GM19238 (cell line): Measurements from ENCODE around the gene OR2AE1.
A peak's percentile ranks its signal among the peaks of the same experiment; 100 is the strongest.

Experiments used
- DNase-seq: peaks from one replicate; pipeline ENCODE4 v3.0.0; 2011; ENCODE audit warnings: low spot score; ENCODE audit not compliant: insufficient read length

OR2AE1 gene

DNA sequence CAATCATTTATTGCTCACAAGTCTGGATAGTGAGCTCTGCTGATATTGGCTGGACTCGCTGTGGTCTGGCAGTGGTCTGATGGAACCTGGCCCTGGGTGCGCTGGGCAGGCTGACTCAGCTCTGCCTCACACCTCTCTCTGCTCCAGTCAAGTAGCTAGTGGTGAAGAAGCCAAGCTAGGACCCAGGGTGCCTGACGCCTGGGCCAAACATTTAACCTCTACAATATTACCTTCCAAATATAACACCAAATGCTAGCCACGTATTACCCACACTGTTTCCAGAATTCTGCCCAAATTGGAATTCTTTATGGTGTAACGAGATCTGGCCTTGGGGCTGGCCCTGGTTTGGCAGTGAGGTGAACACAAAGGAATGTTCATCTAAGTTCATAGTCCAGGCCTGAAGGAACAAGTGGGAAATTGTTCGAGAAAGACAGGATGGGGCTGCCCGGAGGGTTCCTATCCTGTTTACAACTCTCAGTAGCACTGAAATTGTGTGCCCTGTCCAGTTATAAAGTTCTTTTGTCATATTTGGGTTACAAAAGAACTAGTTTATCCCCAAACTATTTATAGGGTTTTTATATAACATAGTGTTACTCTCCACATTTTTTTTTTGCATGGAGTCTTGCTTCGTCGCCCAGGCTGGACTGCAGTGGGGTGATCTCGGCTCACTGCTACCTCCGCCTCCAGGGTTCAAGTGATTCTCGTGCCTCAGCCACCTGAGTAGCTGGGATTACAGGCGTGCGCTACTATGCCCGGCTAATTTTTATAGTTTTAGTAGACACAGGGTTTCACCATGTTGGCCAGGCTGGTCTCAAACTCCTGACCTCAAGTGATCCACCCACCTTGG lies 16.3 kb downstream of the OR2AE1 start:
- DNase-seq: no peak

GRCh38 chr7:99855236-99855635 lies 21.6 kb downstream of the OR2AE1 start:
- no peak for DNase-seq

GRCh38 chr7:99848420-99849216 lies 28.2 kb downstream of the OR2AE1 start:
- no peak for DNase-seq

- DNase-seq: no peak
Observed at GRCh38 chr7:99844328-99844727, 32.5 kb downstream of the OR2AE1 start.

DNA sequence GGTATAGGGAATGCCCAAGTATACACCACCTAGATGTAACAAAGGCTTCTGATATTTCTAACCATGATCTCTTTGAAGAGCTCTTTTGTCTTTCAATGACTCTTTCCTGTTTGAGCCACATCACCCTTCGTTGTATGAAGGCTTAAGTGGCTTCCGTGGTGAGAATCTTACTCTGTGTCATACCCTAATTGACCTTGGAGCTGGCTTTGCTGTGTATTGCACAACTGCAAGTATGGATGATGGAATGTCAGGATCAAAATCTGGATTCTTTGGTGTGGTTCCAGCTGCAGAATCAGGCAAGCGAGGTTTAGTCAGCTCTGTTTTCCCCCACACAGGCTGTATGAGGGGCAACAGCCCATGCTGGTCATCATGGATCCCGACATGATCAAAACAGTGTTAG lies 33.0 kb downstream of the OR2AE1 start:
- DNase-seq: no peak

DNA sequence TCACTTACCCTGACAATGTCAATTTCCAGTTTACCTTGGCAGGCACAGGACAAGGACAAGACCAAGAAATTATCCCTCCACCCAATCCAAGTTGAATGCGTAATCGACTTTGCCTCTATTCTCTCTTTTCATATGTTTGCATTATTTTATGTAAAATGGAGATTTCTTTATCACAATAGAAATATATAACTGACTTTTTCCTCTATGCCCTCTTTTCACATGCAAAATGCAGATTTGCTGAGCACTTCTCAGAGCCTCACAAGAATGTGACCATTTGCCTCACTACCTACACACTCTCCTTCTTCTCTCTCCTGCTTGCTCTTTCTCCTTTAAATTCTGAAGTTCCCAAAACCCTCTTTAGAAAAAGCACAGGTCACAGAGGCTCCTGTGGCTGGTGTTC lies 33.9 kb downstream of the OR2AE1 start:
- DNase-seq: no peak

DNA sequence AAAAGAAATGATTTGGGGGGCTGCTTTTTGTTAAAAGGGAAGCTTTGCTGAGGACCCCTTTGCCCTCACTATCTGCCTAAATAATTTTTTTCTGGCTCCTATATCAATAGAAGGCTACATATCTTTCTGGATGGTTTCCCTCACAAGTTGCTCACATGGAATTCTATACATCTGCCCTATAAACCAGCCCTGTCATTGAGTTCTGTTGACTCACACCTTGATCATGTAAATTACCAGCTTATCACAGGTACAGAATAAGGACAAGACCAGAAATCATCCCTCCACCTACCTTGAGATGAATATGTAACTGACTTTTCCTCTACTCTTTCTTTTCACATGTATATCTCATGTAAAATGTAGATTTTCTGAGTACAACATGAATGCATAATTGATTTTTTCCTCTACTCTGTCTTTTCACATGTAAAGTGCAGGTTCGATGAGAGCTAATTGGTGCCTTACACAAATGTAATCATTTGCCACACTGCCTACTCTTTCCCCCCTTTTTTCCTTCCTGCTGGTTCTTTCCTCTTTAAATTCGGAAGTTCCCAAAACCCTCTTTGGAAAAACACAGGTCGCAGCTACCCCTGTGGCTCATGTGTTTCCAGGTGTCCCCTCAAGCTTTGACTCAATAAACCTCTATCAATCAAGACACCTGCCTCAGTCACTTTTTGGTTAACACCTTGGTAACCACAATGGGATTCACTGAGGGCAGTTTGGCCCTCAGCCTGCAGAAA lies 36.5 kb downstream of the OR2AE1 start:
- DNase-seq: no peak

DNA sequence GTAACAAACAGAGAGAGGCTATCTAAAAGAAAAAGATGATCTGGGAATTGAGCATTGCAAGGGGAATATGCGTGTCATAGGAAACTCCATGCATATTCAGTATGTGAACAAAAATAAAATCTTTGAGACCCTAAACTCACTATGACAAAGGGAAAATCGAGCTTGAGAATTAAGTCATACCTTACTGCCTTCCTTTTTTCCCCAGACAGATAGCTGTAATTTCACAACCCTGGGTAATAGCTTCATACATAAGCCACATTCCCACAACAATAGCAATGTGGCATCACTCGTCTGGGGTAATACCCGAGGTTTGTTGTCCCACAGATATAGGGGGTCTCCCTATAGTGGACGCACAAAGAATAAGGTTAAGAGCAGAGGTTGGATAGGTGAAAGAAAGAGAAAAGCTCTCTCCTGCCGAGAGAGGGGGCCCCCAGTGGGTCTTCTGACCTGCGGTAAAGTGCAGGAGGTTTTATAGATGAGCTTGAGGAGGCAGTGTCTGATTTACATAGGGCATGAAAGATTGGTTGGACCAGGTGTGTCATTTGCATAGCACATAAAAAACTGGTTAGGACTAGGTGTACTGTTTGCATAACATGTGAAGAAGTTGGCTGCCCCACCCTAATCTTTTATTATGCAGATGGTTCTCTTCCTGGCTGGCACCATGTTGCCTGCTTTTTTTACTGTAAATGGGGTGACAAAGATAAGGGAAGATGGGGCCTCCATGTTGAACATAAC lies 37.4 kb downstream of the OR2AE1 start:
- no peak for DNase-seq

DNA sequence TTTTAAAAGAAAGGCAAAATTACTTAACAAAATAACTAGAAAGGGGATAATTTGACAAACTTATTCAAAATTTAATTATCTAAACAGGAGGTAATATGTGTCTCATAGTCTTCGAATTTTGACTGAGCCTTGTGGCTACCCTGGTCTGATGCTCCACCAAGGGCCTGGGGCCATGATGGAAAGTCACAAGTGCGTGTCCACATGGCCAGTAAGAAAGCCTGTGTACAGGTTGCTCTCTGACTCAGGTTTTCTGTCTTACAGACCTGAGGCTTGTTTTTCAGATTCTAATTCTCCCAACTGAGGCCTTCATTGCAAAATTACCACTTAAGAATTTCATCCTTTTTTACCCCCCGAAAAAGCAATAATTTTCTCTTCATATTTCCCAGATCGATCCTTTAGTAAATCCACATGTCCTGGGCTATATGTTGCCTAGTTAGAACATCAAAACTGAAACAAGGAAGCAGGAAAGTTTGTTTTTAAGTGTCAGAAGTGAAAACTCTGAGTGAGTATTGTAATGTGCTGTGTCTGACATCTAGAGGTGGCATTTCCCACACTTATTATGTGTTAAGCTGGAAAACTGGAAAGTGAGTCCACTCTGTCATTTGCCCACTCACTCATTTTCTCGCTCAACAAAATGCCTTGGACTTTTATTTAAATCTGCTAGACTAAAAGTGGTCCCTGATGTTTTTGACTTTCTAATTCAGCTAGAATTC lies 39.0 kb downstream of the OR2AE1 start:
- peak; percentile 16 for DNase-seq

- DNase-seq: no peak
Observed at GRCh38 chr7:99835189-99835588, 41.6 kb downstream of the OR2AE1 start.

DNA sequence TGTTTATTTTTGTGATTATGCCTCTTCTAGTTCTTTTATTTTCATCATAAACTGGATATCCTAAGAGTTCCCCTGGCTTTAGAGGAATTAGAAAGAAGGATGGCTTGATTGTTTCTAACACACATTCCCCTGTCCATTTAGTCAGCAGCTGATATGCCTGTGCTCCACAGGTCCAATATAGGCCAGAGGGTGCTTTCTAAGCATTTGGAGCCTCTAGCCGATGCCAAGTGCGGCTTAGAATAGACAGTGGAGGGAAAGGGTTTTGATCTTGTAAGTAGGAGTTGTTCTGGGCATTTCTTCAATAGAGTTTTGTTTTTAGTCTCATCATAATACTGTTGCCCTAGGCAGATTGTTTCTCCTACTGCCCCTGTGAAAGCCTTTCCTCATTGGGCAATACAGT lies 42.5 kb downstream of the OR2AE1 start:
- DNase-seq: no peak

GRCh38 chr7:99833289-99833877 lies 43.5 kb downstream of the OR2AE1 start:
- no peak for DNase-seq

DNA sequence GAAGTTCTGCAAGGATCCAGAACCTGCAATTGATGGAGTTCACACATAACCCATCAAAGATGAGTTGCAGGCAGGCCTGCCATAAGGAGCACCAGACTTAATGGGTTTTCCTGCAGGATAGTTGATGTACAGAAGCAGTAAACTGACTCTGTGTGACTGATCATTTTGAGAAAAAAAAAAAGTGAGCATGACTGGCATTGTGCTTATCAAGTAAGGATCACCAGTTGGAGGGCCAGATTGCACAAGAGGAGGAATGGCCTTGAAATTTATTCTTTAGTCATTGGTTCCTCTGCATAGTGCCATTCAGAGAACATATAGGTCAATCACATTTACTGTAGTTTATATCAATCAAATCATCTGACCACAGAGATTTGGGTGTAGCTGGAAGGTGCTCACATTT lies 45.2 kb downstream of the OR2AE1 start:
- no peak for DNase-seq

GRCh38 chr7:99829524-99830160 lies 47.2 kb downstream of the OR2AE1 start:
- DNase-seq: no peak

DNA sequence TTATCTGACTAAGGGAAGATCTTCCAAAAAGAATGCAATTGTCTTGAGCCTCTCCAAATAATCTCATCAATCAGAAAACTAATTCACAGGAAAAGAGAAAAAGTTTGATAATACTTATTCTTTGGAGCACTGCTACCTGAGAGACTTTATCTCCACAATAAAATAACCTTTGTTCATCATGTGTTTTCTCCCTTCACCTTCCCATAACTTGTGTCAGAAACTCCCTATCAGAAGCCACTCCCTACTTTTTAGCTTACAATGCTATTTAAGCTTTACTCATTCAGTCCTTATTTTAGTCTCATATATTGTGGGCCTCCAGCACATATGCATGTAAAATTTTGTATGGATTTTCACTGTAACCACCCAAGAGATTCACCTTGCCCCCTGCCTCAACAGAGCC lies 48.0 kb downstream of the OR2AE1 start:
- no peak for DNase-seq

GRCh38 chr7:99827040-99827778 lies 49.6 kb downstream of the OR2AE1 start:
- no peak for DNase-seq
